ENCODE data around the gene GYPA.
"Not testable (repeated sequence)": the region's sequence is repeated elsewhere in the genome, so short reads cannot be mapped to it uniquely, and the experiment has no call there.

The GYPA gene

GRCh38 chr4:144090744-144091143 is 49.8 kb downstream of the GYPA start:
- no peak for TF ChIP-seq ZNF223 (tag by site-specific recombination; IDR thresholded peaks at IDR 0.05)
- TF ChIP-seq ZNF2 (tag by site-specific recombination; IDR thresholded peaks at IDR 0.05), result no peak
- TF ChIP-seq PRDM10 (tag by site-specific recombination; IDR thresholded peaks at IDR 0.05), result no peak
- no peak for TF ChIP-seq PRDM4 (tag by site-specific recombination; IDR thresholded peaks at IDR 0.05)
- no peak for TF ChIP-seq ZNF155 (tag by site-specific recombination; IDR thresholded peaks at IDR 0.05)
- no peak for TF ChIP-seq ZNF398 (tag by site-specific recombination; IDR thresholded peaks at IDR 0.05)
- no peak for TF ChIP-seq ZNF639 (tag by site-specific recombination; IDR thresholded peaks at IDR 0.05)
- no peak for TF ChIP-seq ZNF335 (tag by site-specific recombination; conservative IDR thresholded peaks at IDR 0.05)
- no peak for TF ChIP-seq ZNF514 (tag by site-specific recombination; IDR thresholded peaks at IDR 0.05)
- no peak for TF ChIP-seq ZNF776 (tag by site-specific recombination; IDR thresholded peaks at IDR 0.05; ENCODE audit: borderline replicate concordance)
- no peak for TF ChIP-seq ZNF747 (tag by site-specific recombination; IDR thresholded peaks at IDR 0.05)
- no peak for TF ChIP-seq ZNF518A (tag by site-specific recombination; conservative IDR thresholded peaks at IDR 0.05; ENCODE audit: low read depth)
- TF ChIP-seq ZNF292 (tag by site-specific recombination; IDR thresholded peaks at IDR 0.05; ENCODE audit: borderline replicate concordance, low read depth), result no peak
- TF ChIP-seq ZNF132 (tag by site-specific recombination; IDR thresholded peaks at IDR 0.05; ENCODE audit: borderline replicate concordance), result no peak
- TF ChIP-seq GLIS1 (tag by site-specific recombination; IDR thresholded peaks at IDR 0.05), result no peak
- TF ChIP-seq ZNF558 (tag by site-specific recombination; IDR thresholded peaks at IDR 0.05), result no peak
- TF ChIP-seq FEZF1 (tag by site-specific recombination; IDR thresholded peaks at IDR 0.05), result no peak
- no peak for TF ChIP-seq ZNF501 (tag by site-specific recombination; IDR thresholded peaks at IDR 0.05)
- H3K27ac ChIP-seq (ENCODE audit: extremely low read depth, low read depth, low read length), result no peak overlapping the region
- POLR2A ChIA-PET, result no interaction called here
- H3K9me3 ChIP-seq (ENCODE audit: control insufficient read depth, insufficient read depth, low read depth, low read length), result no peaks in the 10 kb centered on the region
- no peak overlapping the region for H3K4me3 ChIP-seq (ENCODE audit: low read depth, low read length)
- no peaks in the 10 kb centered on the region for H3K36me3 ChIP-seq (ENCODE audit: control insufficient read depth in 2 of 2, insufficient read depth in 1 of 2, low read length in 2 of 2)
- no peaks in the 10 kb centered on the region for H3K4me1 ChIP-seq (ENCODE audit: control insufficient read depth, insufficient read depth, low read length)
- CTCF ChIA-PET, result interaction anchor here (0.6 kb wide), 1 partner anchor 996 kb away, joined by 3 read pairs; no protein-coding TSS in a partner anchor

- H3K27ac ChIP-seq (ENCODE audit: extremely low read depth, low read depth, low read length); H3K4me1 ChIP-seq (ENCODE audit: control insufficient read depth, insufficient read depth, low read length); CTCF ChIA-PET; H3K36me3 ChIP-seq (ENCODE audit: control insufficient read depth in 2 of 2, insufficient read depth in 1 of 2, low read length in 2 of 2); H3K4me3 ChIP-seq (ENCODE audit: low read depth, low read length); POLR2A ChIA-PET; H3K9me3 ChIP-seq (ENCODE audit: control insufficient read depth, insufficient read depth, low read depth, low read length): not testable (repeated sequence)
Measured at GRCh38 chr4:144082053-144082452, 58.5 kb downstream of the GYPA start.

GRCh38 chr4:144080135-144080534 is 60.4 kb downstream of the GYPA start:
- H3K36me3 ChIP-seq (ENCODE audit: control insufficient read depth in 2 of 2, insufficient read depth in 1 of 2, low read length in 2 of 2); POLR2A ChIA-PET; H3K27ac ChIP-seq (ENCODE audit: extremely low read depth, low read depth, low read length); CTCF ChIA-PET; H3K4me3 ChIP-seq (ENCODE audit: low read depth, low read length); H3K9me3 ChIP-seq (ENCODE audit: control insufficient read depth, insufficient read depth, low read depth, low read length); H3K4me1 ChIP-seq (ENCODE audit: control insufficient read depth, insufficient read depth, low read length): not testable (repeated sequence)
